ENCODE measurements around the gene CFAP298. TPM values are rescaled to one million over a fixed set of nuclear protein-coding genes. Genes with fewer than 3 reads are reported as not detected.

Gene CFAP298
- polyA plus RNA-seq, 3 donors = 18.7 to 28.7 (median 26.5) TPM

DNA sequence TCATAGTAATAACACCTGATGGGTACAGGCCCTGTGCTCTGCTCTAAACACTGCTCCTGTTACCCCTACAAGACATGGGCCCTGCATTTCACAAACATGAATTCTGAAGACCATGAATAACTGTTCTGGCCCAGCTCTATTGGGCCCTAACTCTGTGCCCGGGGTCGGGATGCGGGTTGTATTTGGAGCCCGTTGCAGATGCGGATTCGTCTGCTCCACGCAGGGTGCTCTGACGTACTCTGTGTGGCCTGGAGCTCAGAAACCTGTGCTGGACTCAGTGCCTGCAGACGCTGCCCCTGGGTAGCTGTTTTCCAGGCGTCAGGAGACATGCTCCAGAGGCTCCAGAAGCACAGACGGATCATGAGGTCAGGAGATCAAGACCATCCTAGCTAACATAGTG is 16.7 kb downstream of the CFAP298 start:
- no peak overlapping the region for H3K9ac ChIP-seq (ENCODE audit: insufficient read depth, low read length, poor library complexity, severe bottlenecking)
- 94% methylated on average over 11 of the region's 11 CpGs for whole genome bisulfite sequencing (ENCODE audit: insufficient coverage)
- no peaks in the 10 kb centered on the region for H3K79me2 ChIP-seq (ENCODE audit: insufficient read depth, low read length)
- no peak overlapping the region for H3K27ac ChIP-seq (ENCODE audit: low read depth in 1 of 2, low read length in 2 of 2)
- TF ChIP-seq, protein P1, sequence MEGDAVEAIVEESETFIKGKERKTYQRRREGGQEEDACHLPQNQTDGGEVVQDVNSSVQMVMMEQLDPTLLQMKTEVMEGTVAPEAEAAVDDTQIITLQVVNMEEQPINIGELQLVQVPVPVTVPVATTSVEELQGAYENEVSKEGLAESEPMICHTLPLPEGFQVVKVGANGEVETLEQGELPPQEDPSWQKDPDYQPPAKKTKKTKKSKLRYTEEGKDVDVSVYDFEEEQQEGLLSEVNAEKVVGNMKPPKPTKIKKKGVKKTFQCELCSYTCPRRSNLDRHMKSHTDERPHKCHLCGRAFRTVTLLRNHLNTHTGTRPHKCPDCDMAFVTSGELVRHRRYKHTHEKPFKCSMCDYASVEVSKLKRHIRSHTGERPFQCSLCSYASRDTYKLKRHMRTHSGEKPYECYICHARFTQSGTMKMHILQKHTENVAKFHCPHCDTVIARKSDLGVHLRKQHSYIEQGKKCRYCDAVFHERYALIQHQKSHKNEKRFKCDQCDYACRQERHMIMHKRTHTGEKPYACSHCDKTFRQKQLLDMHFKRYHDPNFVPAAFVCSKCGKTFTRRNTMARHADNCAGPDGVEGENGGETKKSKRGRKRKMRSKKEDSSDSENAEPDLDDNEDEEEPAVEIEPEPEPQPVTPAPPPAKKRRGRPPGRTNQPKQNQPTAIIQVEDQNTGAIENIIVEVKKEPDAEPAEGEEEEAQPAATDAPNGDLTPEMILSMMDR (IDR thresholded peaks at IDR 0.05) = no peak
- no peaks in the 10 kb centered on the region for H3K4me1 Mint-ChIP-seq
- no peaks in the 10 kb centered on the region for H3K9me3 Mint-ChIP-seq
- no peaks in the 10 kb centered on the region for H3K27me3 Mint-ChIP-seq (ENCODE audit: low read depth in 3 of 3)
- no peaks in the 10 kb centered on the region for H4K20me1 ChIP-seq (ENCODE audit: insufficient read depth, low read length)
- no peak overlapping the region for H3K4me2 ChIP-seq (replicated peaks; ENCODE audit: extremely low read depth, low read length, poor library complexity, severe bottlenecking)
- H3K9me3 ChIP-seq (replicated peaks in 1 of 2; ENCODE audit: control insufficient read depth in 1 of 2, insufficient read depth in 1 of 2, low read length in 2 of 2) = no peaks in the 10 kb centered on the region
- H3K4me3 ChIP-seq (replicated peaks in 1 of 3; ENCODE audit: low read depth in 2 of 3, low read length in 3 of 3) = no peak overlapping the region
- H3K4me3 Mint-ChIP-seq = no peak overlapping the region
- no peak overlapping the region for H3K27ac Mint-ChIP-seq
- H2AFZ ChIP-seq (ENCODE audit: insufficient read depth, low read depth, low read length, poor library complexity, severe bottlenecking) = no peak overlapping the region
- peaks cover 12 to 32% of the 10 kb centered on the region in 2 donors for H3K36me3 Mint-ChIP-seq
- H3K36me3 ChIP-seq (replicated peaks in 1 of 2; ENCODE audit: control insufficient read depth in 1 of 2, insufficient read depth in 2 of 2, low read length in 2 of 2) = peaks cover 15 to 20% of the 10 kb centered on the region in 2 donors
- no peak for DNase-seq
- H3K4me1 ChIP-seq (ENCODE audit: control insufficient read depth in 1 of 2, insufficient read depth in 2 of 2, low read length in 2 of 2) = no peaks in the 10 kb centered on the region
- intact Hi-C loops (cut with micrococcal nuclease) = no loop called here
- no peaks in the 10 kb centered on the region for H3K27me3 ChIP-seq (ENCODE audit: control insufficient read depth in 2 of 2, insufficient read depth in 2 of 2, low read length in 2 of 2)

DNA sequence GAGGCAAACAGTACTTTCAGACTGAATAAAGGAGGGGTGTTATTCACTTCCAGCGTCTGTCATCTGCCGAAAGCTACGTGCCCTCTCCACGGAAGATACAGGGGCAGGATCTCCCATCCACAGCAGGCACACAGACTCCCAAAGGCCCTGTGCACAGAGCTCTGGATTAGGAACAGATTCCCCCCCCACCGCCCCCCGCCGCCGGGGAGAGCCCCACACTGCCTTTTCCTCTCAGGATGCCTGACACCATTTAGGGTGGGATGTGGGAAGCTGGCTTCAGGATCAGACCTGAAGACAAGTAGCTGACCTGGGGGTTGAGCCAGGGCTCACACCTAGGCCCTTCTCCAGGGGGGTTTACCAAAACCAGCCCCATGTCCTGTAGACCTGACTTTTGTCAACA is 18.5 kb downstream of the CFAP298 start:
- Histone ChIP-seq H3K79me2 (ENCODE audit: insufficient read depth, low read length) (no peaks in the 10 kb centered on the region), H3K36me3 (replicated peaks in 1 of 2; ENCODE audit: control insufficient read depth in 1 of 2, insufficient read depth in 2 of 2, low read length in 2 of 2) (peaks cover 2% of the 10 kb centered on the region in 2 donors), H3K4me3 (replicated peaks in 1 of 3; ENCODE audit: low read depth in 2 of 3, low read length in 3 of 3) (no peak overlapping the region), H3K4me1 (ENCODE audit: control insufficient read depth in 1 of 2, insufficient read depth in 2 of 2, low read length in 2 of 2) (no peaks in the 10 kb centered on the region), H3K9me3 (replicated peaks in 1 of 2; ENCODE audit: control insufficient read depth in 1 of 2, insufficient read depth in 1 of 2, low read length in 2 of 2) (no peaks in the 10 kb centered on the region), H3K9ac (ENCODE audit: insufficient read depth, low read length, poor library complexity, severe bottlenecking) (no peak overlapping the region), H3K27ac (ENCODE audit: low read depth in 1 of 2, low read length in 2 of 2) (no peak overlapping the region), H4K20me1 (ENCODE audit: insufficient read depth, low read length) (no peaks in the 10 kb centered on the region), H3K4me2 (replicated peaks; ENCODE audit: extremely low read depth, low read length, poor library complexity, severe bottlenecking) (no peak overlapping the region), H3K27me3 (ENCODE audit: control insufficient read depth in 2 of 2, insufficient read depth in 2 of 2, low read length in 2 of 2) (no peaks in the 10 kb centered on the region), H2AFZ (ENCODE audit: insufficient read depth, low read depth, low read length, poor library complexity, severe bottlenecking) (no peak overlapping the region)
- DNase-seq = no peak
- WGBS (ENCODE audit: insufficient coverage) = no CpG with 5 or more reads among the region's 8 CpGs
- TF ChIP-seq, protein P1 (IDR thresholded peaks at IDR 0.05) = no peak
- no peaks in the 10 kb centered on the region for H3K27me3 Mint-ChIP-seq (ENCODE audit: low read depth in 3 of 3)
- intact Hi-C loops (cut with micrococcal nuclease) = no loop called here
- H3K27ac Mint-ChIP-seq = no peak overlapping the region
- no peak overlapping the region for H3K4me3 Mint-ChIP-seq
- no peaks in the 10 kb centered on the region for H3K4me1 Mint-ChIP-seq
- H3K9me3 Mint-ChIP-seq = no peaks in the 10 kb centered on the region
- peaks cover 0 to 16% of the 10 kb centered on the region in 2 donors for H3K36me3 Mint-ChIP-seq

Data from CD14-positive monocyte (primary cell).